Adrenal gland (tissue), 5 donors: ENCODE measurements around the gene GTF3A.

Experiments used
- POLR2A ChIP-seq, 2 donors: fragments of 450-650 bp; IDR thresholded peaks; one replicate each; pipeline ENCODE4 v1.6.1; 2017; ENCODE audit warnings: antibody characterized with exemption in 2 of 2, mild to moderate bottlenecking in 2 of 2, moderate library complexity in 1 of 2
- TF ChIP-seq, protein P1 (sequence below), 6 experiments: fragments of 450-650 bp in 4 of 6; fragments of 200-600 bp in 2 of 6; sonication (generic) in 1 of 6; IDR thresholded peaks; 1 replicate in 5 of 6; 2 replicates in 1 of 6; pipeline versions ENCODE4 v1.5.1 to v1.8.0; 2016 to 2021; ENCODE audit warnings: antibody characterized with exemption in 6 of 6, mild to moderate bottlenecking in 2 of 6, moderate library complexity in 1 of 6
- donor health status: DM: no; HTN: no; CAD: no.

DNA sequence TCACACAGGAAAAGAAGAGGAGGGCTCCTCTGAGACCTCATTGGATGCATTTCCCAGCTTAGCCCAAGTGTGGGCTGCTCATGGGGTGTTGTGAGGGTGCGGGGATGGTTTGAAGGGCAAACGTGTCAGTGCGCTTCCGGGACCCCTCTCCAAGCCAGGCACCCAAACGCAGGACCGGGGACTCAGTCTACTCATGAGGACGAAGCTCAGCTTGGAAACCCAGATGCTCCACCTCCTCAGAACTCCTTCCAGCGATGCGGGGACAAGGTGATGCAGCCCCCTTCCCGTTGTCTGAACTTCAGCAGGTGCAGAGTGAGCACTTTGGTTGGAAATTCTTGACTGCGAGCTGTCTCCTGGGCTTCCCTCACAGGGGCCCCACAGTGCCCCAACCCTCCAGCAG lies 59.0 kb downstream of the GTF3A start:
- TF ChIP-seq, protein P1, sequence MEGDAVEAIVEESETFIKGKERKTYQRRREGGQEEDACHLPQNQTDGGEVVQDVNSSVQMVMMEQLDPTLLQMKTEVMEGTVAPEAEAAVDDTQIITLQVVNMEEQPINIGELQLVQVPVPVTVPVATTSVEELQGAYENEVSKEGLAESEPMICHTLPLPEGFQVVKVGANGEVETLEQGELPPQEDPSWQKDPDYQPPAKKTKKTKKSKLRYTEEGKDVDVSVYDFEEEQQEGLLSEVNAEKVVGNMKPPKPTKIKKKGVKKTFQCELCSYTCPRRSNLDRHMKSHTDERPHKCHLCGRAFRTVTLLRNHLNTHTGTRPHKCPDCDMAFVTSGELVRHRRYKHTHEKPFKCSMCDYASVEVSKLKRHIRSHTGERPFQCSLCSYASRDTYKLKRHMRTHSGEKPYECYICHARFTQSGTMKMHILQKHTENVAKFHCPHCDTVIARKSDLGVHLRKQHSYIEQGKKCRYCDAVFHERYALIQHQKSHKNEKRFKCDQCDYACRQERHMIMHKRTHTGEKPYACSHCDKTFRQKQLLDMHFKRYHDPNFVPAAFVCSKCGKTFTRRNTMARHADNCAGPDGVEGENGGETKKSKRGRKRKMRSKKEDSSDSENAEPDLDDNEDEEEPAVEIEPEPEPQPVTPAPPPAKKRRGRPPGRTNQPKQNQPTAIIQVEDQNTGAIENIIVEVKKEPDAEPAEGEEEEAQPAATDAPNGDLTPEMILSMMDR (IDR thresholded peaks at IDR 0.05): no peak
- TF ChIP-seq POLR2A (IDR thresholded peaks at IDR 0.05): no peak
